GM19043 (cell line): ENCODE measurements around the gene TGFBR1.
"Not testable (repeated sequence)": the region's sequence is repeated elsewhere in the genome, so short reads cannot be mapped to it uniquely, and the experiment has no call there.

Experiments used
- ATAC-seq: cut with Tn5 transposase; IDR thresholded peaks from one replicate; pipeline ENCODE4 v1.9.1; 2021; ENCODE audit warnings: low read depth; ENCODE audit not compliant: unreplicated experiment

The TGFBR1 gene

DNA sequence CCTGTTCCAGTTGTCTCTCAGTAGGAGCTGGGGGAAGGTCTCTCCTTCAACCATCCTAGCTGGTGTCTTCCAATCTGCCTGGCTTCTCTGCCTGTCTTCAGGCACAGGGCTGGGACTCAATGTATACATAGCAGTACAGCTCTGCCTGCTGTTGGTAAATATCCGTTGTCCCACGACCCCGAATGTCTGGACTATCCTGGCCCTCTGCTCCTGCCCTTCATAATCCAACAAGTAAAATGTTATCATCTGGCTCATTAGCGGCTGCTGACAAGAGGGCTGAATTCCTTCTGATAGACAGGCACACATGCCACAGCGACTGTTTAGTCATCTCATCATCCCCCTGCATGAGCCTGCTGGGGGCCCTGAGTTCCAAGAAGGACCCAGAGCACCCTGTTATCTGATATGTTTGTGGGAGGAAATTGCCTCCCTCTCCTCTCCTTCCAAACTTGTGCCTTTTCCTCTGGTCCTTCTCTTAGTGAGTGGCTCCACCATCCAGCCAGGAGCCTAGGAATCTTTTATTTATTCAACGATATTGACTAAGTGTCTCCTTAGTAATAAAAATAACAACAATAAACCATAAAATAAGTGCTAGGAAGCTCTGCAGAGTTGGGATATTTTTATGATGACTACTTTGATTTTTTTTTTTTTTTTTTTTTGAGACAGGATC lies 29.5 kb upstream of the TGFBR1 start:
- no peak for ATAC-seq

DNA sequence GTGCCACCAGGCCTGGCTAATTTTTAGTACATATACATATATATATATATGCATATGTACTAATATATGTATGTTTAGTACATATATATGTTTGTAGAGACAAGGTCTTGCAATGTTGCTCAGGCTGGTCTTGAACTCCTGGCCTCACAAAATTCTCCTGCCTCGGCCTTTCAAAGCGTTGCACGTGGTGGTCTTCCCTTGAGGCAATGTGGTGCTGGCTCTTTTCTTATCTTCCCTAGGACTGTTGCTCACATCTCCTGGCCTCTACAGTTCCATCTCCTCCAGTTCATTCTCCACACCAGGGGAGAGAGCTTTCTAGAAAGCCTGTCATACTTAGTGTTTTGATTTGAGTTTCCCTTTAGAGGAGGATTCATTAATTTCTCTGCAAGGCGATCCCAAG lies 28.9 kb upstream of the TGFBR1 start:
- no peak for ATAC-seq

DNA sequence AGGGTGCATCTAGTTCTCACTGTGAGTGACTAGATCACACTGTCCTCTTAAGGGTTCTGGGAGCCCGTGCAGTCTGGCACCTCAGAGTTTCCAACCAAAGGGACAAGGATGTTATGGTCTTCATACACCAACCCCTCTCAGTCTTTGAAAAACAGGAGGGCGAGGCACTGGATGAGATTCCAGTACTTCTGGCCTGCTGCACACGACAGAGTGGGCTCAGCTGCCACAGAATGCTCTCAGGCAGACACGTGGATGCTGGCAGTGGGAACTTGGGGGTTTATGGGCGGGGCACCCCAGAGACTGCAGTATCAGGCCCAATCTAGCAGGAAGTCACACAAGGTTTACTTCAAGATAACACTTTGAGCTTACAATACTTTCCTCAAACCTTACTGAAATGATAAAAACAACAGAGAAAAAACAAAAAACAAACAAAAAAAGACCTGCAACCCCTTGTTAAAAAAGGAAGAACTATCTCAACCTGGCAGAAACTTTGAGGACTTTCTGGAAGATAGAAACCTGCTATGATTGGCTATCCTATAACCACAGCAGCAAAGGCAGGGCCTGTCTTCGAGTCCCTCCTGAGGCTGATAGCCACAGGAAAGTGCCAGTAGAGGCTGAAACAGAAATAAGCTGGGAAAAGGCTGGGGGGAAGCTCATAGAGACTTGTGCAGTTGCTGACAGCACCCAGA lies 28.3 kb upstream of the TGFBR1 start:
- no peak for ATAC-seq

DNA sequence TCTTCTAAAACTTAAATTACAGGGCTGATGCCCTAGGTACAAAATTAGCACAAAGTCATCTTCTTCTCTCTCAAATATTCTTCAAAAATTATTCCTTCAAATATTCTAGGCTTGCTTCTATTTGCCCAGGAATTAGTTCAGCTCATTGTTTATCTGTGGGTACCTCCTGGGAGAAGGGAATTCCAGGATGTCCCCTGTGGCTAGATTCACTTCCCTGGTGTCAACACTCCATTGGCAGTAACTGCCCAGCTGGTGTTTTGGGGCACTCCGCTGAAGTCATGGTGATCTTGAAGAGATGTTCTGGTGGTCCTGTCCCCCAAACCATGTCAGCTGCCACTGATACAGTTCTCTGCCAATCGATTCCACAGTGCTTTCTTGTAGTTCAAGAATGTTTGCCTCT lies 26.2 kb upstream of the TGFBR1 start:
- ATAC-seq: no peak

DNA sequence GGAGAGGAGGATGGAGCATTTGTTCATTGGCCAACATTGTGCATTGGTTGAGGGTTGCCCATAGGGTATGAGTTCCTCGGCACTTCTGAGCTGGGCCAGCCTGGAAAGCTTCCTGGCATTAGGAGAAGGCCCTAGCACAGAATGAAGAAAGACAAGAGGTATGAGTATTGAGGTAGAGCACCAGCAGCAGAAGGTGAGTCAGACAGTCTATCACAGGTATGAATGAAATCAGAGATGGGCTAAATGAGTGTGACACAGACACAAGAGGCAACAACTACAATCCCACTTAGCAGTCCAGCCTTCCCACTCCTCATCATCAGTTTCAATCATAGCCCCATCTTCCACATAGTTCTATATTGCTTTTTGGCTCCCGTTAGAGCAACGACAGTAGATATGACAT lies 25.4 kb upstream of the TGFBR1 start:
- ATAC-seq: no peak

DNA sequence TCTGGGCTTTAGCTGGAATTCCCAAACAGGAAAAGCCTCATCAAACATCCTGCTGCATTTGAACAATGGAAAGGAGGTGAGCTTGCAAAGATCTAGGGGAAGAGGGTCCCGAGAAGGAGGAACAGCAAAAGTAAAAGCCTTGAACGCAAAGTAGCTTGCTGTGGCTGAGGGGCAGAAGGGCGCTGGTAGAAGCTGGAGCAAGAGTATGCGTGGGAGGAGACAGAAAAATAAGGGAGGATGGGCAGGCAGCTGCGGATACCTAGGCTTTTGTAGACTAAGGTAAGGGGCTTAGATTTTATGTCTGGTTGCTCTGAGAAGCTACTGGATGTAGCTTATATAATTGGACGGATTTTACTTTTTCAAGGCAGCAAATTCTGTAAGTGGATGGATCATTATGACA lies 21.9 kb upstream of the TGFBR1 start:
- ATAC-seq: no peak

DNA sequence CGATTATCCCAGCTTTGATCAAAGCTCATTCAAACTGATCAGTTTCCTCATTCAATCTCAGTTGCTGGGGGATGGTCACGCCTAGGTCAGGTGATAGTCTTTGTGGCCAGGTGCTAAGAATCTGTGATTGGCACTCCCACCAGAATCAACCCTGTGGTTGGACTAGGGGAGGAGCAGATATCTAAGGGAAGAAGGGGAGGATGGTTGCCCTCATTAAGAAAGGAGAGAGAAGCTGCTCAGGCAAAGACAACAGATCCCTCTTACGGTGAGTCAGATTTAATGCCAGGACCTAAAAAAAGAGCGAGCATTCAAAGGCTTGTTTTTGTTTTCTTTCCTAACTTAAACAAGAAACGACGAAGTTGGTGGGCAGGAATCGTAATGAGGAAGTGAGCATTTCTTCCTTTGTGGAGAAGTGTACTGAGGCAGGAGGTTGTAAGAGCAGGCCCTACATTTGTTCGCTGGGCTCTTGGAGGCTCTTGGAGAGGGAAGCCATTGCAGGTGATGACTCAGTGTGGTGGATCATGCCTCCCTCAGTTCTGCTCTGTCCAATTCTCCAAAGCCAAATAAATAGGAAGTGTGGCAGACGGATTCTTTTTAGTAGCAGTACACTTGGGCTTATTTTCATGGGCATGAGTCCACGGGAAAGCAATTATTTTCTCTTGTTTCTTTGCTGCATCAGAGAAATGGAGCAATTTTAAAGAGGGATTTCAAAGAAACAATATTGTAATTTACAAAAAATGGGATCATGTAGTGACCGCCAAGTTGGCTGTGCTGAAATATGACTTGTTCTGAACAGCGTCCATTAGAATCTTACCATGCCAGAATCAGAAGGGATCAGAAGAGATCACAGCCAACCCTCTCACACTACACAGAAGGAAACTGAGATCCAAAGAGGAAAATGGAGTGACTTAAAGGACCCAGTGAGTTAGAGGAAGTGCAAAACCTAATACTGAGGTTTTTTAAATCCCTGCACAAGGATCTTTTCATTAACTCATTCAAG lies 18.7 kb upstream of the TGFBR1 start:
- no peak for ATAC-seq

DNA sequence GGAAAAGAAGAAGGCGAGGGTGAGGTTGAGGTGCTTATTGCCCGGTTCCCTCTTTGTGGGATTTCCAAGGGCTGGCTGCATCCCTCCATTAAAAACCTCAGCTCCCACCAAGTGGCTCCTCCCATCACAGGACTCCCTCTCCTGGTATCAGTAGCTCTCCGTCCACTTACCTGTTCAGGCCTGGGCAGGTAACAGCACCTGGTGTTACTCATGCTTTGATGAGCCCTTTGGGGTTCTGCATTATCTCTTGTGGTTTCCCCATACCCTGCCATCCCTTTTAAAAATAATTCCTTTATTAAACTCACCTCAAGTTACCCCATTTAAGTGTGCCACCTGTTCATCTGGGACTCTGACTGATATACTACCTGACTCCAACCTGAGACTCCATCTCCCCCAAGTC lies 17.5 kb upstream of the TGFBR1 start:
- no peak for ATAC-seq

DNA sequence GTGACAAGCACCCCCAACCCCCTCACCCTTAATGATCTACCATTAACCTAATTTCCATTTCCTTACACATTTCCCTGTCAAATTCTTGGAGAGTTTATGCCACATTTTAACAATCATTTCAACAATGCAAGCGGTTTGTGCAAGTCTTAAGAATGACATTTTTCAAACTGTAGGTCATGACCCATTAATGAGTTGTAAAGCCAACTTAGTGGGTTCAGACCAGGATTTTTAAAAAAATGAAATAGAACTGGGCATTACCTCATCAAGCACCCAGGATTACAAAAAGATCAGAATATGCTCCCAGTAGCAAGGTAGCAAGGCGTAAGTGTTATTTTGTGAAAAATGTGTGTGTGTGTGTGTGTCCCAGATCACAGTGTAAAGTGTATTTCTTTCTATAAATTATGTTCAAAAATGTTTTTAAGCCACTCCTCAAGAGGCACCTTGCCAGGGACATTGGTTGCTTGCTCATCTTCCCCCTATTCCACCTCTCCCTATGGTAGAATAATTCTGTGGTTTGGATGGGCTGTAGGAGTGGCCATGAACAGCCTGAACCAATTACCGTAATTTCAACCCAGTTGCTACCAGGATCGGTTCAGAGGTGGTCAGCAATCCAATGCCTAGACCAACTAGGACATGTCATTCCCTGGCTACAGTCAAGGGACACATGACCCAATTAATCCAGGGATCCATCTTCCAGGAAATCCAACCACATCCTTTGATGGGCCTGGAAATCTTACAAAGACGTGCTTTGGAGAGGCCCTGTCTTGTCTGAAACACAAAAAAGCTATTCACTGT lies 14.4 kb upstream of the TGFBR1 start:
- no peak for ATAC-seq

DNA sequence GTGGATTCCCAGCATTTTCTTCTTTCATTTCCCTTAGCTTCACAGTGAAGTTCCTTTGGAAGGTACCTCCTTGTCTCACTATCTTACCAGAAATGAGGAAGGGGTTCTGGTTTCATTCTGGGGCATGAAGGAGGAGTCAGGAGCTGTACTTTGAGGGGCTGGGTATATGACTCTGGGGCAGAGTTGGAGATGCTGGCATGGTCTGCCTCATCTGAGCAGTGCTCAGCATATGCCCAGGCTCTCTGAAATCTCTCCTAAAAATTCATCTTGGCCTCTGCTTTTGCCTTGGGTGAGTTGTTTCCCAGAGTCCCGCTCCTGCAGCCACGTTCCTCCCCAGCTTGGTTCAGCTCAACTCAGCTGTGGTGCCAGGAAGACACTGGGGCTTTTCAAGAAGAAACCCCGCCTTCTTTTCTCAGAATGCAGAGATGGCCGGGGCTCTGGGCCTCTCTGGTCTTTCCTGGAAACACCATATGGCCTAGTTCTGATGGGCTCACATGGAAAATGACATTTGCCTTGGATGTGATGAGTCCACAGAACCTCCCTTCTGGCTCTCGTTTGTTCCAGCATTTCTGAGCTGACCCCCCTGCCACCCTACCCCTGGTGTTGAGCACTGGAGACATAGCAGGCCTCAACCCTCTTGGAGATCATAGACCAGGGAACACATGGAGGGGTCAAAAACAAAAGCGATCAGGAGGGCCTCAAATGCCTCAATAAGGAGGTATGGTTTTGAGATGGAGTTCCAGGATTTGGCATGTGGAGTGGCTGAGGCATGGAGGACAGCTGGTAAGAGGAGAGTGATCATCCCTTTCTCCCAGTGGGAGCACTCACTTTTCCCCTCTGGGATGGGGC lies 12.0 kb upstream of the TGFBR1 start:
- no peak for ATAC-seq

DNA sequence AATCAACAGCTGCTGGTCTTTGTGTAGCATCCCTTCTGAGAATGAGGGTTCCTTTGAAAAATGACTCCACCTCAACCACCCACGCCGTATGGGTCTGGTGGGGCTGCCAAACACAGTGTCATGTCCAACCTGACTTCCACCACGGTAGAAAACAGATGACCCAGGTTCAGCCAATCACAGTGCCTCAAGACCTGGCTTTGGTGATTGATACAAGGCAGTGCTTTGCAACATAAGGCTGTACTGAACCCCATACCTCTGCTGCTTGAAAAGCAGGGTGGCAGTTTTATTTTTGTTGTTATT lies 11.5 kb upstream of the TGFBR1 start:
- ATAC-seq: no peak

DNA sequence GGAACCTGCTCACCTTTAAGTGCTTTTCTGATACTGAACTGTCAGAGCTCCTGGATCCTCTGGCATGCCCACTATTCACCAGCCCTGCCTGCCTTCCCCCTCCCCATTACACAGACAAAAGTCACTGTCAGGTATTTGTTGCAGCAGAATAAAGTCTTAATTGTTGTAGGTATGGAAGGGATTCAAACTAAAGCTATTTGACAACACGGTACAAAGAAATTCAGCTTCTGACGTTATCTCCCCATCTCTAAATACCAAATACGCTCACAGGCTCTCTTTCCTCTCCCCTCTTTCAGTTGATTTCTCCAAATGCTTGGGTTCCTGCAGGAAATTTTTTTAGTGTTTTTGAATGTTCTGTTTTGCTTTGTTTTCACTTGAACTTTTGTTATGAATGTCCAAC lies 9.3 kb upstream of the TGFBR1 start:
- no peak for ATAC-seq

DNA sequence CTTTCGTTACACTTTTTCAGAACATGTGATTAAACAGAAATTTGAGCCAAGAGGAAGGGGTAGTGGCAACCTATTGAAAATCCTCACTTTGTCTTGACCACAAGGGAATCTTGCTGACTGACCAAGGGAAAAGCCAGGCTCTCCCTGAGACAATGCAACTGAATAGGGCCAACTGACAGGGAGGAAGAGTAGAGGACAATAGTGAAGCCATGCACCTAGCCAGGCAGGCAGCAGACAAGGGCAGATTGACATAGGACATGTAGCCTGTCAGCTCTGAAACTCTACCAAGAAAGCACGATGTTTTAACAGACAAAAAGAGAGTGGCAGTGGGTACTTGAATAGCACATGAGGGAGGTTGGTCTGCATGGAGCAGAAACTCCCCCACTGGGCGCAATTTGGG lies 8.5 kb upstream of the TGFBR1 start:
- ATAC-seq: no peak

DNA sequence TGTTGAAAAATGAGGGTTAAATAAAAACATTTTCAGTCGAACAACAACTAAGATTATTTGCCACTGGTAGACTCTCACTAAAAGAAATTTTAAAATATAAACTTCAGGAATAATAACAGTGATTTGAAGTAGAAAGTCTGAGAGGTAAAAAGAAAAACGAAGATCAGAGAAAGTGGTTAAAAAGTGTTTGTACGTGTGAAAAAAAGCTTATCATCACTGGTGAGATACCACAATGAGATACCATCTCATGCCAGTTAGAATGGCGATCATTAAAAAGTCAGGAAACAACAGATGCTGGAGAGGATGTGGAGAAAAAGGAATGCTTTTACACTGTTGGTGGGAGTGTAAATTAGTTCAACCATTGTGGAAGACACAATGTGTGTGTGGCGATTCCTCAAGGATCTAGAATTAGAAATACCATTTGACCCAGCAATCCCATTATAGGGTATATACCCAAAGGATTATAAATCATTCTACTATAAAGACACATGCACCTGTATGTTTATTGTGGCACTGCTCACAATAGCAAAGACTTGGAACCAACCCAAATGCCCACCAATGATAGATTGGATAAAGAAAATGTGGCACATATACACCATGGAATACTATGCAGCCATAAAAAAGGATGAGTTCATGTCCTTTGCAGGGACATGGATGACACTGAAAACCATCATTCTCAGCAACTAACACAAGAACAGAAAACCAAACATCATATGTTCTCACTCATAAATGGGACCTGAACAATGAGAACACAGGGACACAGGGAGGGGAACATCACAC lies 4.9 kb upstream of the TGFBR1 start:
- ATAC-seq: not testable (repeated sequence)

DNA sequence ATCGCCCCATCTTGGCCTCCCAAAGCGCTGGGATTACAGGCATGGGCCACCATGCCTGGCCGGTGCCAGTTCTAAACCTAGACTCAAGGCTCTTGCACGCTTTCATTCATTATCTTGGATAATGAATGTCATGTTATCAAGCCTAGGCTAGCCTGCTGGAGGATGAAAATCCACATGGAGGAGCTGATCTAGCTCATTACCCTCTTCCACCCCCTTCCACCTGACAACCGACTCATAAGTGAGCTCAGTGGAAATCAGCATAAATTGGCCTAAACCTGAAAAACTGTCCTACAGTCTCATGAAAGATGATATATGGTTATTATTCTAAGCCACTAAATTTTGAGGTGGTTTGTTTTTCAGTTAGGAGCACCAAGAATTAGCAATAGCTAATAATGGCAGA lies 3.6 kb upstream of the TGFBR1 start:
- no peak for ATAC-seq

DNA sequence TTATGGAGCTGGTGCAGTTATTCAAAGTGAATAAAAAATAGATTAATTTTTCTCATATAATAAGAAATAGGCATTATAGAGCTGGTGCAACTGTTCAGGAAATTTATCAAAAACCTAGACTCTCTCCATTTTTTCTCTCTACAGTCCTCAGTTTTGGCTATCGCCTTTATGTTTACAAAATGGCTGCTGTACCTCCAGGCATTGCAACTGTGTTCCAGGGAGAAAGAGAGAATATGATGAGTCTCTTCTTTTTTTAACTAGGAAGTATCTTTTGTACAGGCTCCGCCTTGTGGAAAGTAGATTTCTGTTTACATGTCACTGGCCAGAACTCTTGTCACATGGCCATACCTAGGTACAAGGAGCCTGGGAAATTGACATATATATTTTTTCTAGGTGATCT lies 3.1 kb upstream of the TGFBR1 start:
- no peak for ATAC-seq

DNA sequence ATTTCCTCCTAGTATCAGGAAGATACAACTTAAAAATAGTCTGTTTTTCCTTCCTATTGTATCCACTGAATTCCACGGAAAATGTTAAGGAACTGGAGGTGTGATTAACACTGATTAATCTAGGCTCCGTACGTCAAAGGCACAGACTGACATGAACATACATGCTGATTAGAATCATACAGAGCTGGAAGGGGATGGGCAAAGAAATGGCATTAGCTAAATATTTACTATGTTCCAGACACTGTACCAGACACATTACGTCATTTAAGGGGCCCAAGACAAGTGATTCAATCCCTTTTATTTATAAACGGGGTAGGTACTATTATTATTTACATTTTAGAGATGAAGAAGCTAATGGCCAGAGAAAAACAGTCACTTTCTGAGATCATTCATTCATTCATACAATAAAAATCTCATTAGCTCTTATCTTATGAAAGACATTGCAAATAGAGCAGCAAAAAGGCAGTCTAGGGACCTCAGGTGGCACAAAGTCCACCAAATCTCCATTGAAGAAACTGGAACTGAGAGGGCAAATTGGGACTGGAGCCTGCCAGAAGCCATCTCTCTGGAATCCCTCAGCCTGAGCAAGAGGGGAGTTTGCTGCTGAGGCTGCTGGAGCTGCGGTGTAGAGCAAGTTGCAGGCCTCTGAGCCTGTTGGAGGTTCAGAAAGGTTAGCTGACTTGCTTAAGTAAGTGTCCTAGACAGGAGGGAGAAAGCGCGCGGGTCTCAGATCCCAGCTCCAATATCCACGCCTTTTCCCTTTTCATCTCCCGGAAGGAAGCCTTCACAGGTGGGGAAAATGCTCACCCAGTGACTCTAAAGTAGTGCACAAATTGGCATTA lies 1.6 kb upstream of the TGFBR1 start:
- no peak for ATAC-seq

DNA sequence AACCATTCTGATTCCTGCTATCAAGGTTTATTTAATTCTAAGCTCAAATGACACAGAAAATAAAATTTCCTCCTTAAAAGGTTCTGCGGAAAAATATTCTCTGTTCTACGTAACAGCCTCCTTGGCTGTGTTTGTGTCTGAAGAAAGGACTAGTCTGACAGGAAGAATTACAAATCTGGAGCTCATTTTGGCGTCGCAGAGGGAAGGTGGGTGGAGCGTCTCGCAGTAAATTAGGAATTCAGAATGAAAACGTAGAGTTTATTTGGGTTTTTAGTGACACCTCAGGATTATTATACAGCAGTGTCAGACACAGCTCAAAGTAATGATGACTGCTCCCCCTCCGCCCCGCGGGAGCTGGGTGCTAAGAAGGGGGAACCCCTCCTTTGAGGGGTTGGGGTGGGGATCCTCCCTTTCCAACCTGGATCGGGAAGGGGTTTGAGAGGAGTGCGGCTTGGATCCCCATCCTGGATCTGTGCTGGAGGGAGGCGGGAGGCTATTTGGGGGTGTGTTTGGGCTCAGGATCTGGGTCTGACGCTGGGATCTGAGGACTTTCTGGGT lies 933 bp upstream of the TGFBR1 start:
- no peak for ATAC-seq
